Inflammatory macrophage treated with lipopolysaccharide for 1 hour (primary cell): Measurements from ENCODE around the gene SIGMAR1.

Experiments used
- DNase-seq, 2 donors: peaks; one replicate each; pipeline ENCODE4 v3.0.0-alpha.2; 2020 to 2022

Gene SIGMAR1

DNA sequence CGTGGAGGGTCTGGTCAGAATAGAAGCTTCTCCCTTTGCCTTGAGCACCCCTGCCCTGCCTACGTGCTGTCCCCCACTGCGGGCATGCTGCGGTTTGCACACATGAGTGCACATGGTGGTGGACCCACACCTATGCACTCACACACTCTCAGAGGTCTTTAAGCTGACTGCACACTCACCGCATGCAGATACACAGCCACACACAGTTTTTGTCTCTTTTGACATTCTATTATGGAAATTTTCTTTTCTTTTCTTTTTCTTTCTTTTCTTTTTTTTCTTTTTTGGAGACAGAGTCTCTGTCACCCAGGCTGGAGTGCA is 8.1 kb downstream of the SIGMAR1 start:
- no peak for DNase-seq

DNA sequence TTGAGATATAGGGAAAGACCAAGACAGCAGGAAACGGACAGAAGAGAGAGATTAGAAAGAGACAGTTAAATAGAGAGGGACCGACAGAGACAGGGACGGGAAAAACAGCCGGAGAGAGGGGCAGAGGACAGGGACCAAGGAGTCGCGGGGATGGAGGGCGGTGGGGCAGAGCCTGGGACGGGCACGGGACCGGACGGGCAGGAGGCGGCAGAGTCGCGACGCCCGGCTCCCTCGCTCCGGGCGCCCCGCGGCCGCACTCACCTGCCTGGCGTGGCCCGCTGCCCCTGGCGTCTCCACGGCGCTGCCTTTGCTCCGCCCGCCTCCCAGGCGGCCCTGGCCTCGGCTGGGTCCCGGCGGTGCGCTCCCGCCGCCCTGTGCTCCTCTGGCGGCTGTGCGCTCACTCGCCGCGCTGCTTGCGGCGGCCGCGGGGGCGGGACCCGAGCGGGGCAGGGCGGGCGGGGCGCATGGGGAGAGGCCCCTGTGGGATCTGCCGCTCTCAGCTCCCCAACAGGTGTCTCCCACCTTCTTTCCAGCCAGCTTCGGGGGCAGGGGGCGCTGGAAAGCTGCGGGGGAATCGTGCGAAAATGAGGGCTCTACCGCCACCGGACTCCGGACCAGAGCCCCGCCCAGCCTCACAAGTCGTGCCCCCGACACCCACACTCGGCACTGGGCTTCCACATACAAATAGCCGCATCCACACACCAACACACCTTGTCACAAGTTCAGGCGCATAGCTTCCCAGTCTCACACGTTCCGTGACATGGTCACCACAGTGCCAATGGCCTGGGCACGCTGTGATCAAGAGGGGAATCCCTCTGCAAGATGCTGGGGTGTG is 8.7 kb downstream of the SIGMAR1 start, which contains the start of gene ARID3C:
Gene ARID3C, minus strand, starts transcription at position 411 of the 835 bp plus-strand sequence. CDS start 1,052 bp downstream, outside the sequence.
- no peak for DNase-seq

GRCh38 chr9:34627716-34628655 is 9.6 kb downstream of the SIGMAR1 start:
- no peak for DNase-seq

DNA sequence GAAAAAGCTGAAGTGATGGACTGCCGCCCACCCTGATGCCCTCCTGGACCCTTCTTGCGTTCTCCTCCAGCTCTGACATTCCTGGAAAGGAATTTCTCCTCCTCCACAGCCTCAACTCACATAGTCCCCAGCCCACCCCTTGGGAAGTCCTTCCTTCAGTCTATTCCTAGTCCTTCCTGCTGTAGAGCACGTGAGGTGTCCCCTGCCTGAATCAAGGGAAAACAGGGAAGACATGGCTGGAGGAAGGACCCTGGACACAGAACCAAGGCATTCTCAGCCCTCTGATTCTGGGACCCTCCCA is 12.5 kb downstream of the SIGMAR1 start:
- DNase-seq = no peak

GRCh38 chr9:34624475-34625185 is 13.0 kb downstream of the SIGMAR1 start:
- no peak for DNase-seq

- no peak for DNase-seq
Measured at GRCh38 chr9:34623374-34624235, 14.0 kb downstream of the SIGMAR1 start.

DNA sequence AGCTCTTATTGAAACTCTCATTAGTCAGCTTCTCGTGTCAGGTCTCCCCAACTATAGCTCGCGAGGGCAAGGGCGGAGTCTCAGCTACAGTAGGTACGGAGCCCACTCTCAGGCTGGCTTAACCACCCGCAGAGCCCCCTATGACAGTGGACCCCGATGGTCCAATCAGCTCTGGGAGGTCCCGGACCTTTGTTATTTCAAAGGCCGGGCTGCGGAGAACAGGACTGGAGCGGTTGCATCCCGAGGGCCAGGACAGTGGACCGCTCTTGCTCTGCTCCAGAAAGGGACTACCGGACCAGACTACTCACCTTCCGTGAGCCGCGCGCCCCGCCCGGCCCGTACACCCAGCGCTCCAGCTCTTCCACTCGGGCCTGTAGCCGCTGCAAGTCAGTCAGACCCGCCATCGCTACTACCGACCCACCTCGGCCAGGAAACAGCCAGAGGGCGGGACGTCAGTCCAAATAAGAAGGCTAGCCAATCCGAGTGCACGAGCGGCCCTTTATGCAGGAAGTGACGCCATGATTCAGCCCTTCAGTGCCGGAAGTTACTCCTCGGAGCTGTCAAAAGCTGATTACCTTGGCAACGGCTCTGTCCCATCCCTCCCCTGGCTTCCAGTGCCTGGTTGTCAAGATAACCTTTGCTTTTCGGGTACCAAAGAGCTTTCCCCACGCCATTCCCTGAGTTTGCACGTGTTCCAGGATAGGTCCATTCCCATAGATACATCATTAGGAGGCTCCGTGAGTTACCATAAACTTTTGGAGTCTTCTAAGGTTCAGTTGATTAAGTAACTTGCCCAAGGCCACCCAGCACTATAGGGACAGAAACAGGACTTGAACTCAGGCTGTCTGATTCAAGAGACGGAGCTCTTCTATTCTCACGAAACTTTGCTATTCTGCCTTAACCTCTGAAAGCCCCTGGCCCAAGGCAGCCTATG is 17.3 kb downstream of the SIGMAR1 start, which contains the start of gene DCTN3:
Gene DCTN3, minus strand, starts transcription at position 435 of the 934 bp plus-strand sequence. Its CDS starts 31 bp downstream, at position 404.
- DNase-seq = peak; percentile 92 to 95

GRCh38 chr9:34615132-34615531 is 22.5 kb downstream of the SIGMAR1 start:
- DNase-seq = no peak

- DNase-seq = peak; percentile 79 to 93
Measured at GRCh38 chr9:34612788-34613390, 24.7 kb downstream of the SIGMAR1 start.

DNA sequence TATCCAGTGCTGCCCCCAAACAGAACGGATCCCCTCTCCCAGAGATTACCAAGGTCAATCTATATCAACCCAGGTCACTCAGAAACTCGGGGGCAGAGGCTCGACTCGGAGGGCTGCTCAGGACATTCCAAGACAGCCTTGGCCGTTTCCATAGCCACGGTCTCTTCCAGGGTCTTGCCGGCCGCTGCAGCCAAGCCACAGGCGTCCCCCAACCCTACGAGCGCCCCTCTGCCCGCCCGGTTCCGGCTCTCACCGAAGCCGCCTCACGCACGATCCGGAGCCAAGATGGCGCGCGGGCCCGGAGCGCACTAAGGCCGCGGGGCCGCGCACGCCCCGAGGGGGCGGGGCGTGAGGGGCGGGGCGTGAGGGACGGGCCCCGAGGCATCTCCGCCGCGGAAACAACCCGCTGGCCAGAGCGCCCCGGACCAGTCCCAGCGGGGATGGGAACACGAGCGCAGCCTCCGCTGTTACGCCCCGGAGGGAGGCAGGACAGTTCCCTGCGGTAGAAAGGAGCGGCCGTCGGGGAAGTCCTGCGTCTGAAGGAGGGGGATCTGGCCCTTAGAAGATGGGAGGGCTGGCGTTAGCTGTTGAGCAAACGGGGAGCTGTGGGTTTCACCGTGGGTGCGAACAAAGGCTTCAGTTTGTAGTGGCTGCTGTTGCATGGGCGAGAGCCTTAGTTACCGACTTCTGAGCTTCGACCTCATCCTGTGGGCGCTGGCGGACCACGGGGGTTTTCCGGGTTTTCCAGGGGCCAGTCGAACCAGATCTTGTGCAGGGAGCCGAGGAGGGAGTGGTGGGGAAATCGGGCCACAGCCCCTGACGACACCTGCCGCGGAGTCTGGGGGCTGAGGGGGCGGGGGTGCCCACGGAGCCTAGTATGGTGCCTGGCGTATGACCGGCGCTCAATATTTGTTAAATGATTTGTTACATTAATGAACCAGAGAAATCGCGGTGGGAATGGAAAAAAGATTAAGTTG is 25.5 kb downstream of the SIGMAR1 start, which contains the start of gene RPP25L:
Gene RPP25L, minus strand, starts transcription at position 287 of the 977 bp plus-strand sequence. CDS start 801 bp downstream, outside the sequence.
- DNase-seq = peak; percentile 95 to 98

DNA sequence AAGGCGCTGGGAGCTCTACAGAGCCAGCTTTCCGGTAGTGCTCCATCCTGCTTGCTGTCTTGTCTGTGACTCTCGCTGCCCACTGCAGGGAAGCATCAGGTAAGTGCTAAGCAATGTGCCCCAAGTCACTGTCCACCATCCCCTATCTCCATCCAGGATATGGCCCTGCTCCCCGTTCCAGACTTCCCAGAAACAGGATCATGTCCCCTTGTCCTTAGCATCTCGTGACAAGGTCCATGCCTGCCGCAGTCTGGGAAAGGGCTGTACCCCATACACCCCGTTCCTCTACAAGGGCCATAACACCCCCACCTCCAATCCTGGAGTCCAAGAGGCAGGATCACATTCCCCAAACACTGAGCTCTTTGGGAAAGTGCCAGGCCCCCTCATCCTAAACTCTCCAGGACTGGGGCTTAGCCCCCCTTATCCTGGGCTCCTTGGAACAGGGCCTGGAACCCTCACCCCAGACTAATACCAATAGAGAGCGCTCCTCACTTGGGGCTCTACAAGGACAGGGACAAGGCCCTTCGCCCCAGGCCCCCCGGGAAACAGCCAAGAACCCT is 26.3 kb downstream of the SIGMAR1 start:
- no peak for DNase-seq

DNA sequence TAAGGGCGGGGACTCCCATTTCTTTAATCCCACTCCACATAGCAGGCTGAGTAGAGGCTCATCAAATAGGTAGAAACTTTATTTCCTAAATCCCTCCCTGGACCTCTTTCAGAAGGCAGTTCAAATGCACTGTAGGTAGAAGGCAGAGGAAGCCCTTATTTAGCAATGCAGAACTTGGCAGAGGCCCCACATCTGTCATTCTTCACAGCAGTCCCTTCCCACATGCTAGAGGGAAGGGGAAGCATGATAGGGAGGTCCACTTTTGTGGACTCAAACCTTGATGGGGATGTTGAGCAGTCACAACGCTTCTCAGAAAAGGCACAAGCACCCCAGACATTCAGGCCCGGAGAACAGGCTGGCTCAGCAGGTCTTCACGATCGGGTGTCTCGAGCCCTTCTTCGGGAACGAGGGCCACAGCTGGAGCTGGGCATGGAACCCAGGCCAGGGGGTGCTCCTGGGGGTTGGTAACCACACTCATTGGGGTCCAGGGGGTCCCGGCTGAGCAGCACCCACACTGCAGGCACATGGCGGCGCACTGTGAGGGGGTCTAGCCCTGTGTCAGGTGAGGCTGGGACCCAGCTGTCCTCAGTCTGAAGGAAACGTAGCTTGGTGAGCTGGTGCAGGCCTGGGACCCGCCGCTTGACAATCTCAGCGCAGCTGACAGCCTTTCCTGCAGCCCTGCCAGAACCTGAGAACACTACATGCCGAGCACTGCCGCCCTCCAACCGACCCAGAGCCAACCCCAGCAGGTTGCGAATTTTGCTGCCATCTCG is 27.0 kb downstream of the SIGMAR1 start:
- peak; percentile 14 to 29 for DNase-seq

GRCh38 chr9:34607331-34607730 is 30.3 kb downstream of the SIGMAR1 start:
- no peak for DNase-seq

DNA sequence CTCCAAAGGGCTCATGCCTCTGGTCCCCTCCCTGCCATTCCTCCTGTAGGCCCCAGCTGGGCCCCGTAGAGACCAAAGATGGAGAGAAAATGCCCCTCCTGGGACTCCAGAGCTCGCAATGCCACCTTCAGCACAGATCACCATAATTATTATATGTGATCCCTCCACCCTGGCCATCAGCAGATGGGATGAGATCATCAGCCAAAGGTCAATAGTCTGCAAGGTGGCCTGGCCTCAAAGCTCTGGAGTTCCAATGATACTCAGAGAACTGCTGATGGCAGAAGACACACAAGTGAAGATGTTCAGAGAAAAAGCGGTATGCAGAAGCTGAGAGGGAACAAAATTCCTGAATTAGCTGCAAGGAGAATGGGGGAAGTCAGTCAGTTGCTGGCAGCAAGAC is 30.7 kb downstream of the SIGMAR1 start:
- no peak for DNase-seq

DNA sequence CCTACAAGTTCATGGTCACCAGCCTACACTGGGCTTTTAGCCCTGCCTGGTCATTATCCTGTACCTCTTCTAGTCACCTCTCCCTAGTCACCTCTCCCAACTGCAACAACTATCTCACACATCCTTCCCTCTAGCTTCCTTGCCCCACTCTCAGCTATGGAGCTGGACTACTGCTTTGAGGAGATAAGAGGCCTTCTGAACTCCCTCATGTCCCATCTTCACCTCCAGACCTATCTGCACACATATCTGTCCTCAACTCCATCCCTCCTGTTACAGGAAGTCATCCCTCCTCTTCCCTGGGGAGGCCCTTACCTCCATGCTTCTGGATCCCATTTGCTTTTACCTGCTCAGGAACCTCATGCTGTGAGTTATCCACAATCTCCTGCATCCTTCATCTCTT is 31.4 kb downstream of the SIGMAR1 start:
- no peak for DNase-seq

DNA sequence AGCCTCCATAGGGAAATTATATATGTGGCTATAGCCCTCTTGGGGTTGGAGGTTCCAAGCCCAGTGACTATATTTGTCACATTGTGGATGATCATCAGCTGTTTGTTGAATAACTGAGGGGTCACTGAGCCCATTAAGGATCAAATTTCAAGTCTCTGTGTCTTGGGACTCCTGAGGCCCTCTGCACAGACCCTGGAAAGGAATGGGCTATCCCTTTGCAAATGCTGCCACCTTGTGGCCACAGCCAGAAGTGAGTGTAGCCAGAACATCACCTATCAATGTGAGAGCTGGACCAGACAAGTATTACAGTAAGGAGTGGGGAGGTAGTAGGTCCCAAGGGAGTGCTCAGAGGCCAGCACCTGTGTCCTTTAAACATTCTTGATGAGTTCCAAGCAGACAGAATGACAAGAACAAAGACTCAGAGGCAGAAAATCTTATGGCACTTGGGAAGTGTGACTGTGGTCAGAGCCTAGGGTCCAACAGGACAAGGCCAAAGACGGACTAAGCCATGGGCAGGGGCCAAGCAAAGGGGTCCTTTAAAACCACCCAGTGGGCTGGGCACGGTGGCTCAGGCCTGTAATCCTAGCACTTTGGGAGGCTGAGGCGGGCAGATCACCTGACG is 33.9 kb downstream of the SIGMAR1 start:
- DNase-seq = peak; percentile 53 to 90

GRCh38 chr9:34601937-34602573 is 35.5 kb downstream of the SIGMAR1 start:
- no peak for DNase-seq
